Endothelial cell (in vitro differentiated cells): Measurements from ENCODE around the gene NDUFS7. TPM values are rescaled to one million over a fixed set of nuclear protein-coding genes. Genes with fewer than 3 reads are reported as not detected.
A peak's percentile ranks its signal among the peaks of the same experiment; 100 is the strongest.

Experiments
- DNase-seq: peaks from one replicate; pipeline ENCODE4 v3.0.0; 2021; ENCODE audit warnings: low spot score
- H3K27ac Mint-ChIP-seq: one replicate; pipeline ENCODE4 v1.8.0; 2021; ENCODE audit warnings: mixed read lengths, inconsistent platforms; ENCODE audit not compliant: unreplicated experiment
- H3K27me3 Mint-ChIP-seq: one replicate; pipeline ENCODE4 v1.8.0; 2021; ENCODE audit warnings: mild to moderate bottlenecking, moderate library complexity, mixed read lengths, inconsistent platforms; ENCODE audit not compliant: unreplicated experiment
- H3K36me3 Mint-ChIP-seq: one replicate; pipeline ENCODE4 v1.8.0; 2021; ENCODE audit warnings: mild to moderate bottlenecking, low read depth, mixed read lengths, inconsistent platforms; ENCODE audit not compliant: unreplicated experiment
- H3K4me1 Mint-ChIP-seq: one replicate; pipeline ENCODE4 v1.8.0; 2021; ENCODE audit warnings: mild to moderate bottlenecking, mixed read lengths, inconsistent platforms; ENCODE audit not compliant: unreplicated experiment
- H3K4me3 Mint-ChIP-seq: one replicate; pipeline ENCODE4 v1.8.0; 2021; ENCODE audit warnings: mild to moderate bottlenecking, mixed read lengths, inconsistent platforms; ENCODE audit not compliant: unreplicated experiment
- H3K9me3 Mint-ChIP-seq: one replicate; pipeline ENCODE4 v1.8.0; 2021; ENCODE audit warnings: mixed read lengths, inconsistent platforms; ENCODE audit not compliant: unreplicated experiment
- long read RNA-seq: library from polyadenylated mRNA; unstranded; transcript quantifications from one replicate; pipeline ENCODE4 v2.0.0, GENCODE V29; 2020; ENCODE audit not compliant: unreplicated experiment
- total RNA-seq: library from RNA; stranded (reverse); fragmentation: NEBNext Ultra II Directional; extraction: Animal tissue kit (Norgen Biotek cat#: 25700); gene quantifications from one replicate; pipeline ENCODE4 v1.2.1, GENCODE V29; 2021; ENCODE audit not compliant: unreplicated experiment
- TF ChIP-seq, protein P1 (sequence below): fragments of 200-600 bp; sonication (generic); IDR thresholded peaks from one replicate; pipeline ENCODE4 v1.5.0; 2021; ENCODE audit warnings: antibody characterized with exemption; ENCODE audit not compliant: unreplicated experiment

The NDUFS7 gene
- 84.0 TPM for total RNA-seq
- long read RNA-seq, transcript NDUFS7-202 (7 exons, 2,818 nt): minor isoform, 5 of 98 reads
- long read RNA-seq, transcript NDUFS7-201 (8 exons, 1,039 nt): major isoform, 77 of 98 reads
- long read RNA-seq, partial matches to known transcripts: 11 of 98 reads
- long read RNA-seq, other reads (novel, unspliced or antisense): 3 of 98 reads

DNA sequence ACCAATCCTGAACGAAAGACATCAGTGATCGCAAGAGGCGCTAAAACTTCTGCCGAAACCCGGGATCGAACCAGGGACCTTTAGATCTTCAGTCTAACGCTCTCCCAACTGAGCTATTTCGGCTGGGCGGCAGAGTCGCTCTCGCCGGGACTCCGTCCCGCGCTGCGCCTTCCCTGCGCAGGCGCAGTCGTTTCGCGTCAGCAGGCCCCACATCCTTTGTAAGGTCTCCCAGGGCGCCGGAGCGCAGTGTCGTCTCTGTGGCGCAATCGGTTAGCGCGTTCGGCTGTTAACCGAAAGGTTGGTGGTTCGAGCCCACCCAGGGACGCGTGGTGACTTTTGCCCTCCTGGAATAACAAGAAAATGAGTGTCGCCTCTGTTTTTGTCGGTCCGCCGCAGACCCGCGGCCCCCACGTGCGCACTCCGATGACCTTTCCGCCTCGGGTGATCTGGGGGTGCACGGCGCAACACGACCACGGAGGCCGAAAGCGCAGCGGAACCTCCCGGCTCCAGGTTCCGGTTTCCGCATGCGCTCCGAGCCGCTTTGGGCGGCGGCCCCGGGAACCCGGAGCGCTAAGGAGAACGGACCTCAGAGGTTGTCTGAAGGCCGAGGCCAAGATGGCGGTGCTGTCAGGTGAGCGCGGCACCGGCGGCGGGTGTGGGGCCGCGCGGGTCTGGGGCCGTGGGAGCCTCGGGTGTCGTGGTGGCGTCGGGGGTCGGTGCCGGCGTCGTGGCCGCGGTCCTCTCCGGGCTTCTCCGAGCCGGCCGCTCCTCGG lies at the start of gene NDUFS7:
TSS of gene NDUFS7 (plus strand) at position 596 of the 773 bp plus-strand sequence. CDS start at position 616, 20 bp downstream.
- Mint-ChIP-seq H3K36me3 (peaks cover 8% of the 10 kb centered on the region), H3K27ac (peak within 1 kb of the TSS; percentile 97), H3K4me1 (peaks cover 10% of the 10 kb centered on the region), H3K9me3 (no peaks in the 10 kb centered on the region), H3K27me3 (peaks cover 21% of the 10 kb centered on the region), H3K4me3 (peak within 1 kb of the TSS; percentile 92)
- DNase-seq: peak; percentile 92
- TF ChIP-seq, protein P1, sequence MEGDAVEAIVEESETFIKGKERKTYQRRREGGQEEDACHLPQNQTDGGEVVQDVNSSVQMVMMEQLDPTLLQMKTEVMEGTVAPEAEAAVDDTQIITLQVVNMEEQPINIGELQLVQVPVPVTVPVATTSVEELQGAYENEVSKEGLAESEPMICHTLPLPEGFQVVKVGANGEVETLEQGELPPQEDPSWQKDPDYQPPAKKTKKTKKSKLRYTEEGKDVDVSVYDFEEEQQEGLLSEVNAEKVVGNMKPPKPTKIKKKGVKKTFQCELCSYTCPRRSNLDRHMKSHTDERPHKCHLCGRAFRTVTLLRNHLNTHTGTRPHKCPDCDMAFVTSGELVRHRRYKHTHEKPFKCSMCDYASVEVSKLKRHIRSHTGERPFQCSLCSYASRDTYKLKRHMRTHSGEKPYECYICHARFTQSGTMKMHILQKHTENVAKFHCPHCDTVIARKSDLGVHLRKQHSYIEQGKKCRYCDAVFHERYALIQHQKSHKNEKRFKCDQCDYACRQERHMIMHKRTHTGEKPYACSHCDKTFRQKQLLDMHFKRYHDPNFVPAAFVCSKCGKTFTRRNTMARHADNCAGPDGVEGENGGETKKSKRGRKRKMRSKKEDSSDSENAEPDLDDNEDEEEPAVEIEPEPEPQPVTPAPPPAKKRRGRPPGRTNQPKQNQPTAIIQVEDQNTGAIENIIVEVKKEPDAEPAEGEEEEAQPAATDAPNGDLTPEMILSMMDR: no peak

DNA sequence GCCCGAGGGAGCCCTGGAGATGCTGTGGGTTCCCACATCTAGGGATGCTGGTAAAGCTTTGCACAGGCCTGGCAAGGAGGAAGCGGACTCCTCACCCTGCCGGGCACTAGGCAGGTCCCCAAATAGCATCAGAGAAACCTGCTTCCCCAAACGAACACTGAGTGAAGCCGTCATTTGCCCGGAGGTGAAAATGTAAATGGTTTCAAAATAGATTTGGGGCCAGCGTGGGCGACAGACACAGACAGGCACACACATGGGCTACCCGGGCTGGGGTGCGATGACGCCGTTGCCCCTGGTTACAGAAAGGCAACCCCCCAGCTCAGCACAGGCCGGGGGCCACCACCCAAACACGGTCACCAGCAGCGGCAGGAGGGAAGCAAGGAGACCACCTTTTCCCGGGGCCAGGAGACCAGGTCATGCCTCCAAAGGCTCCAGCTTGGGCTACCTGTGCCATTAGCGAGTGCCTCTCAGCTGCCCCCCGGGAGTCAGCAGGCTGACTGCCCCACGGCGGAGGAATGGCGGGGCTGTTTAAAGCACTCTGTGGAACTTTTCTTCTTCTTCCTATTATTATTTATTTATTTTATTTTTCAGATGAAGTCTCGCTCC lies 47.5 kb upstream of the NDUFS7 start:
- Mint-ChIP-seq H3K27ac (no peak overlapping the region), H3K4me3 (no peak overlapping the region), H3K4me1 (no peaks in the 10 kb centered on the region), H3K36me3 (no peaks in the 10 kb centered on the region), H3K9me3 (no peaks in the 10 kb centered on the region), H3K27me3 (peaks cover 7% of the 10 kb centered on the region)
- no peak for DNase-seq
- TF ChIP-seq, protein P1: no peak

DNA sequence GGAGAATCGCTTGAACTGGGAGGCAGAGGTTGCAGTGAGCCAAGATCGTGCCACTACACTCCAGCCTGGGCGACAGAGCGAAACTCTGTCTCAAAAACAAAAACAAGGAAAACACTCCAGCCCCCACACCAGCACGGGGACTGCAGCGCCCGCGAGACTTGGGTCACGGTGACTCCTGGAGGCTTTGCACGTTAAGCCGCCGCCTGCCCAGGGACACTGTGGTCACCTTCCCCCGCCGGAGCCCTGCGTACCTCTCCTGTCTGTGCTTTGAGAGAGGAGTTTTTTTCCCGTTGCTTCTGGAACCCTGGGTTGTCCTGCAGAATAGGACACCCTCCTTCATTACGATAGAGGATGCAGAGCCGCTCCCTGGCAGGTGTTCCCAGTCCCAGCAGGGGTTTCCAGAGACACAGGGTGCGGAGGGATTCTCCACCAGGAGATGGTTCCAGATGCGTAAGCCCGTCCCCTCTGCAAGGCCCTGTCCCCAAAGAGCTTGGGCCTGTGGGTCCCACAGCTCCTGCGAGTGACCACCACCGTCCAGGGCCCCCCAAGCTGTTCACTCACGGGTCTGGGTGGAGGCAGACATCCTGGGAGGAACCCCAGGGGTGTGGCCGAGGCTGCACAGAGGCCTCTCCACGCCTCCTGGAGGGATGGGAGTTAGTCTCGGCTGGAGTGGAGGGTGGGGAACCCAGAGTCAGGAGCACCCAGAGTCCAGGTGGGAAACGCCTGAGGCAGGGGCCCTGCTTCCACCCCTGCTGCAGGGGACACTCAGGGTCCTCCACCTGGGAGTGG lies 42.8 kb upstream of the NDUFS7 start:
- no peaks in the 10 kb centered on the region for H3K9me3 Mint-ChIP-seq
- TF ChIP-seq, protein P1: no peak
- peaks cover 6% of the 10 kb centered on the region for H3K27me3 Mint-ChIP-seq
- H3K4me3 Mint-ChIP-seq: no peak overlapping the region
- no peak for DNase-seq
- H3K36me3 Mint-ChIP-seq: peaks cover 4% of the 10 kb centered on the region
- H3K27ac Mint-ChIP-seq: no peak overlapping the region
- peaks cover 3% of the 10 kb centered on the region for H3K4me1 Mint-ChIP-seq

DNA sequence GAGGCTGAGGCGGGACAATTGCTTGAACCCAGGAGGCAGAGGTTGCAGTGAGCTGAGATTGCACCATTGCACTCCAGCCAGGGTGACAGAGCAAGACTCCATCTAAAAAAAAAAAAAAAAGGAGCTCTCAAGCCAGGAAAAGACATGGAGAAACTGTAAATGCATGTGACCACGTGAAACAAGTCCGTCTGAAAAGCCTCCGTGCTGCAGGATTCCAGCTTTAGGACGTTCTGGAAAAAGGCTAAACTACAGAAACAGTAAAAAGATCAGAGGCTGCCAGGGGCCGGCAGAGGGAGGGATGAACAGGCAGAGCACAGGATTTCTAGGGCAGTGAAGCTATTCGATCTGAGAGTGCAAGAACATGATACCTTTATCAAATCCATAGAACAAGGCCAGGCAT lies 40.7 kb upstream of the NDUFS7 start:
- peaks cover 7% of the 10 kb centered on the region for H3K27me3 Mint-ChIP-seq
- DNase-seq: no peak
- H3K27ac Mint-ChIP-seq: no peak overlapping the region
- TF ChIP-seq, protein P1: no peak
- peaks cover 4% of the 10 kb centered on the region for H3K36me3 Mint-ChIP-seq
- H3K4me3 Mint-ChIP-seq: no peak overlapping the region
- H3K9me3 Mint-ChIP-seq: no peaks in the 10 kb centered on the region
- H3K4me1 Mint-ChIP-seq: peaks cover 3% of the 10 kb centered on the region
